HL-60 (cell line): Measurements from ENCODE around the gene INTS7.

Experiments used
- CTCF ChIP-seq: IDR thresholded peaks from one replicate; pipeline ENCODE4 v1.5.1; 2011; ENCODE audit warnings: low read length, control low read depth, inconsistent platforms; ENCODE audit not compliant: insufficient read depth
- GABPA ChIP-seq: IDR thresholded peaks from 2 replicates; pipeline ENCODE4 v1.6.1; 2012; ENCODE audit warnings: low read depth
- POLR2AphosphoS5 ChIP-seq: IDR thresholded peaks from 2 replicates; pipeline ENCODE4 v1.6.1; 2012; ENCODE audit warnings: low read depth
- REST ChIP-seq: IDR thresholded peaks from 2 replicates; pipeline ENCODE4 v1.6.1; 2012; ENCODE audit warnings: low read depth; ENCODE audit not compliant: insufficient replicate concordance
- SPI1 ChIP-seq: IDR thresholded peaks from 2 replicates; pipeline ENCODE4 v1.6.1; 2012; ENCODE audit warnings: low read depth, mild to moderate bottlenecking, borderline replicate concordance

- TF ChIP-seq POLR2AphosphoS5: no peak
- TF ChIP-seq CTCF: no peak
- TF ChIP-seq SPI1: no peak
- TF ChIP-seq REST: no peak
- TF ChIP-seq GABPA: no peak
Measured at GRCh38 chr1:211932933-211933254, 102.5 kb downstream of the INTS7 start.
